Measurements from ENCODE around the gene VMAC. TPM values are rescaled to one million over a fixed set of nuclear protein-coding genes. Genes with fewer than 3 reads are reported as not detected.

Gene VMAC
- total RNA-seq, 1 donor from 2014 or later, result 4.6 TPM

GRCh38 chr19:5932609-5933262, 28.1 kb downstream of the VMAC start:
- no peaks in the 10 kb centered on the region for H3K4me1 ChIP-seq
- no peak overlapping the region for H3K27ac ChIP-seq
- H3K4me3 Mint-ChIP-seq, result no peak overlapping the region
- H3K4me2 ChIP-seq, result no peak overlapping the region
- no peak overlapping the region for H3K4me3 ChIP-seq
- DNase-seq (ENCODE audit: low spot score), result no peak
- peaks cover 7% of the 10 kb centered on the region for H3K27me3 Mint-ChIP-seq (ENCODE audit: insufficient read depth, low read depth)
- H3K9me3 Mint-ChIP-seq, result no peaks in the 10 kb centered on the region
- peak overlapping the region; percentile 77 for H3K27ac Mint-ChIP-seq
- no peak overlapping the region for H2AFZ ChIP-seq (replicated peaks)
- H3K9ac ChIP-seq, result peak overlapping the region; percentile 42
- peaks cover 19% of the 10 kb centered on the region for H3K36me3 Mint-ChIP-seq
- no peaks in the 10 kb centered on the region for H3K9me3 ChIP-seq (ENCODE audit: low read depth)
- TF ChIP-seq EZH2 (IDR thresholded peaks at IDR 0.05), result no peak
- no peak for TF ChIP-seq CTCF (IDR thresholded peaks at IDR 0.05)
- TF ChIP-seq EZH2phosphoT487 (IDR thresholded peaks at IDR 0.05), result no peak
- H3K27me3 ChIP-seq, result no peaks in the 10 kb centered on the region
- H3F3A ChIP-seq (ENCODE audit: low read depth), result no peaks in the 10 kb centered on the region
- peaks cover 28% of the 10 kb centered on the region for H3K79me2 ChIP-seq (ENCODE audit: low read depth)
- H3K4me1 Mint-ChIP-seq, result peaks cover 33% of the 10 kb centered on the region
- peaks cover 63% of the 10 kb centered on the region for H4K20me1 ChIP-seq (ENCODE audit: low read depth)
- H3K36me3 ChIP-seq, result no peaks in the 10 kb centered on the region

DNA sequence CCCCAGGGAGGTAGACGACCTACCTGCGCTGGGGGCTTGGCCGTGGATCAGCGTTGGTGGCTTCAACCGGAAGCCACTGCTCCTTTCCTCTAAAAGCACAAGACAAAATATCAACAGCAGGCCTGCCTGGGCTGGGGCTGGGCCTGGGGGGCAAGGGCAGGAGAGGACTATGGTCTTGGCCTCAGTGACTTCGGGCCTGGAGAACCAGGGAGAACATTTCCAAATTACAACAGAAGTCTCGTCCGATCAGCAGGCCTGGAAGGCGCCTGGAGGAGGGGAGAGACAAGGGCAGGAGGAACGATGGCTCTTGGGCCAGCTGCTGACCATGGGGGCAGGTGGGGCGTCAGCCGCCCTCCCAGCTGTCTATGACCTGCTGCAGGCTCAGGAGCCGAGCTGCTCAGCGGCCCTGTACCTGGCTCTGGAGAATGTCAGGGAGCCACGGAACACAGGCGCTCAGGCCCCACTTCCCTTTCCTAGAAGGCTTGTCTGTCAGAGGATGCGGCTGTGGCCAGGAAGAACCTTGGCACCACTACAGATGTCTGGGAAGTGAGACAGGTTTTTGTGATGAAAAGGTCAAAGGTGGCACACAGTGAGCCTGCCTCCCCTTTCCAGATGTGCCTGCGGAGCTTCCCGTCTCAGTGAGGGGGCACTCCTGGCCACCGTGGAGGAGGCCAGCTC, 28.9 kb downstream of the VMAC start:
- TF ChIP-seq CTCF (IDR thresholded peaks at IDR 0.05), result no peak
- no peak for TF ChIP-seq EZH2phosphoT487 (IDR thresholded peaks at IDR 0.05)
- no peak for TF ChIP-seq EZH2 (IDR thresholded peaks at IDR 0.05)

GRCh38 chr19:5934069-5934401, 29.4 kb downstream of the VMAC start:
- H3K4me1 Mint-ChIP-seq, result peaks cover 26% of the 10 kb centered on the region
- no peak overlapping the region for H3K27ac ChIP-seq
- H3K27me3 Mint-ChIP-seq (ENCODE audit: insufficient read depth, low read depth), result peaks cover 4% of the 10 kb centered on the region
- DNase-seq (ENCODE audit: low spot score), result no peak
- peaks cover 28% of the 10 kb centered on the region for H3K79me2 ChIP-seq (ENCODE audit: low read depth)
- H3K27me3 ChIP-seq, result no peaks in the 10 kb centered on the region
- H3K4me1 ChIP-seq, result no peaks in the 10 kb centered on the region
- no peaks in the 10 kb centered on the region for H3K9me3 ChIP-seq (ENCODE audit: low read depth)
- TF ChIP-seq EZH2 (IDR thresholded peaks at IDR 0.05) (no peak), EZH2phosphoT487 (IDR thresholded peaks at IDR 0.05) (no peak), CTCF (IDR thresholded peaks at IDR 0.05) (no peak)
- H3K4me2 ChIP-seq, result no peak overlapping the region
- H3K4me3 Mint-ChIP-seq, result no peak overlapping the region
- H3K9me3 Mint-ChIP-seq, result no peaks in the 10 kb centered on the region
- H3K27ac Mint-ChIP-seq, result peak overlapping the region; percentile 33
- no peak overlapping the region for H3K9ac ChIP-seq
- no peaks in the 10 kb centered on the region for H3F3A ChIP-seq (ENCODE audit: low read depth)
- H2AFZ ChIP-seq (replicated peaks), result no peak overlapping the region
- peaks cover 76% of the 10 kb centered on the region for H4K20me1 ChIP-seq (ENCODE audit: low read depth)
- peaks cover 12% of the 10 kb centered on the region for H3K36me3 Mint-ChIP-seq
- H3K36me3 ChIP-seq, result no peaks in the 10 kb centered on the region
- H3K4me3 ChIP-seq, result no peak overlapping the region

More for the DNA sequence above, 28.9 kb downstream of the VMAC start:
- Mint-ChIP-seq H3K36me3 (peaks cover 16% of the 10 kb centered on the region), H3K4me3 (no peak overlapping the region), H3K4me1 (peaks cover 30% of the 10 kb centered on the region), H3K27me3 (ENCODE audit: insufficient read depth, low read depth) (peaks cover 7% of the 10 kb centered on the region), H3K9me3 (no peaks in the 10 kb centered on the region), H3K27ac (peak overlapping the region; percentile 77)
- Histone ChIP-seq H3K4me3 (no peak overlapping the region), H3K27ac (no peak overlapping the region), H2AFZ (replicated peaks) (no peak overlapping the region), H3K4me1 (no peaks in the 10 kb centered on the region), H3K9me3 (ENCODE audit: low read depth) (no peaks in the 10 kb centered on the region), H4K20me1 (ENCODE audit: low read depth) (peaks cover 71% of the 10 kb centered on the region), H3K9ac (peak overlapping the region; percentile 42), H3K4me2 (no peak overlapping the region), H3K79me2 (ENCODE audit: low read depth) (peaks cover 28% of the 10 kb centered on the region), H3F3A (ENCODE audit: low read depth) (no peaks in the 10 kb centered on the region), H3K36me3 (no peaks in the 10 kb centered on the region), H3K27me3 (no peaks in the 10 kb centered on the region)
- DNase-seq (ENCODE audit: low spot score), result no peak

Measured in neural progenitor cell (in vitro differentiated cells).